ENCODE results near the gene KDM2A.
A peak's percentile ranks its signal among the peaks of the same experiment; 100 is the strongest.

KDM2A gene

DNA sequence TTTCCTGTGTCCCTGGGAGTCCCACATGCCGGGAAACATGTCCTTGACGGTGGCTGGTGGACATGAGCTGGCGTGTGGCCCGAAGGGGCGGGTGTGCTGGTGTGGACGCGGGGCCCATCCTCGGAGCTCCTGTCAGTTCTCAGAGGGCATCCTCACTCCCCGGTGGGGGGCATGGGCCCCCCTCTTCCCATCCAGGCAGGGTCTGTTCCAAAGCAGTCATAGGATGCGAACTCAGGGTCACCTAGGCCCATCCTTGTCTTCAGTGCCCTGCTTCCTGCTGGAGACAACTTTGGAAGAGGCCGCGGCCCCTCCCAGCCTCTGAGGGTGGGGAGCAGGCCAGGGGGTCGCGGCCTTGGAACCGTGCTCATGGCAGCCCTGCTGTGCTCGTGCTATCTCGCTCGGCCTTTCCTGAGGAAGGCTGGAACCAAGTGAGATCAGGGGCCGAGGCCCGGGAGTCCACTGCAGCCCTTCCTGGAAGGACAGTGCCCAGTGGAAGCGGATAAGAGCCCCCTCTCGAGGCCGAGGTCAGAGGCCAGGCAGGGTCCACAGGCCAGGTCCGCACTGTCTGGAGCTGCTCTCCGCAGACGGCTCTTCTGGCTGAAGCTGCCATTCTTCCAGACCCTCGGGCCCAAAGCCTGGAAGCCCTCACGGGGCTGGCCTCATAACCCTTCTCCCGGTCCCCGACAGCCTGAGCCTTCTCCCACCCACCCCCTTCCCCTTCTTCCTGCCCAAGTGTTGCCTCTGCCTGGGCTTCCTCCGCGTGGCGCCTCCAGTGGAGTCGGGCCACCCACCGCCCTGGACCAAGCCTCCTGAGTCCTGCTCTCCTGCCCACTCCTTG is 155.9 kb downstream of the KDM2A start:
- DNase-seq = no peak

- DNase-seq = no peak
Measured at GRCh38 chr11:67275606-67276409, 156.7 kb downstream of the KDM2A start.

- peak; percentile 70 to 77 for DNase-seq
Measured at GRCh38 chr11:67276781-67277230, 157.7 kb downstream of the KDM2A start.

- DNase-seq = peak; percentile 97 to 98
Measured at GRCh38 chr11:67277231-67277961, 158.3 kb downstream of the KDM2A start.

DNA sequence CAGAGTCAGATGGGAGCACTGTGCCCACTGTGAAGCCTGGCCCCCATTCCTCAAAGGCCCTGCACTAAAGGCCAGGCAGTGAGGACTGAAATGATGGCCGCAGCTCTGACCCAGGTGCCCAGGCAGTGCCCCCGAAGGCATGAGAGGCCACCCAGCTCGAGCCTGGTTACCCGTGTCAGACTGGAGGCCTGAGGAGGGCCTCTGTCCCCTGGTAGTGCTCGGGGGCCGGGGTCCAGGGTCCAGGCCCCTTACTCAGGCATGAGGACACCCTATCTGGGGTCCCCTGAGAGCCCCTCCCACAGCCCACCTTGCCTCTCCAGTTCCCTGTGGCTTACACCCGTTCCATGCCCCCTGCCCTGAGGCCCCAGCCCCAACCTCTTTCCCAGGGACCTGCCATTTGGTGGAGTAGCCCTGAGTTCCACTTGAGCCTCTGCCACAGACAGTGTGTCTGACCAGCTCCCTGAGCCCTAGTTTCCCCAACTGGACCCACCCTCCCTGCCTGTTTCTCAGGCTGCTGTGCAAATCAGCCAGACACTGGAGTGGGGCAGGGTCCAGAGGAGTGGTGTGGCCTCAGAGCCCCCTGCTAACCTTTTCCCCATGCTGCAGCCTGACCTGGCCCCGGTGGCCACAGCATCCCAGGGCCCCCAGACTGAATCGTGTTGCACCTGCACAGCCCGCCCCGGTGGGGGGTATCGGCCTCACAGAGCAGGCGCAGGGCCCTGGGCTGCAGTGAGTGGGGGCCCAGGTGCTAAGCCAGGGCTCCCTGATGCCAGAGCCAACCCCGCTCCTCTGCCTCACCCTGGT is 159.3 kb downstream of the KDM2A start:
- no peak for DNase-seq

DNA sequence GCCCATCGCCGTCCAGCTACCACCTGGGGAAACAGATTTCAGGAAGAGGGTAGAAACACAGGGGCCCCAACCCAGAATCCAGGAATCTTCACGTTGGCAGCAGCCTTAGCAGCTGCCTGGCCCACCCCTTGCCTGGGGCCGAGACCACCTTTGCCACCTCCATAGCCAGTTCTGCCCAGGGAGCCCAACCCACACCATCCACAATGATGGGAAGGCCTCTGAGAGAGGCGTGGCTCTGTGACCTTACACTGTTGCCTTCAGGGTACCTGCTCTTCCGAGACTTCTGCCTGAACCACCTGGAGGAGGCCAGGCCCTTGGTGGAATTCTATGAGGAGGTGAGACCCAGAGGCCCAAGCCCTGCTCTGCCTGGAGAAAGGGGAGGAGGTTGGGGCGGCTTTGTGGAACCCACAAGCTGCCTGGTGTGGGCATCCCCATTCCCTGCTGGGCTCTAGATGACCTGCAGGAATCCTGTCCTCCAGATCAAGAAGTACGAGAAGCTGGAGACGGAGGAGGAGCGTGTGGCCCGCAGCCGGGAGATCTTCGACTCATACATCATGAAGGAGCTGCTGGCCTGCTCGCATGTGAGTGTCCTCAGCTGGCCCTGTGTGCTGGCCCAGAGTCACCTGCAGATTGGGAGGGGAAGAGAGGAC is 160.0 kb downstream of the KDM2A start:
- no peak for DNase-seq

GRCh38 chr11:67279589-67280340 is 160.7 kb downstream of the KDM2A start:
- DNase-seq = no peak

GRCh38 chr11:67280341-67280787 is 161.3 kb downstream of the KDM2A start:
- peak in 1 of 2 donors; percentile 29 for DNase-seq

- DNase-seq = no peak
Measured at GRCh38 chr11:67280788-67281551, 161.9 kb downstream of the KDM2A start.

DNA sequence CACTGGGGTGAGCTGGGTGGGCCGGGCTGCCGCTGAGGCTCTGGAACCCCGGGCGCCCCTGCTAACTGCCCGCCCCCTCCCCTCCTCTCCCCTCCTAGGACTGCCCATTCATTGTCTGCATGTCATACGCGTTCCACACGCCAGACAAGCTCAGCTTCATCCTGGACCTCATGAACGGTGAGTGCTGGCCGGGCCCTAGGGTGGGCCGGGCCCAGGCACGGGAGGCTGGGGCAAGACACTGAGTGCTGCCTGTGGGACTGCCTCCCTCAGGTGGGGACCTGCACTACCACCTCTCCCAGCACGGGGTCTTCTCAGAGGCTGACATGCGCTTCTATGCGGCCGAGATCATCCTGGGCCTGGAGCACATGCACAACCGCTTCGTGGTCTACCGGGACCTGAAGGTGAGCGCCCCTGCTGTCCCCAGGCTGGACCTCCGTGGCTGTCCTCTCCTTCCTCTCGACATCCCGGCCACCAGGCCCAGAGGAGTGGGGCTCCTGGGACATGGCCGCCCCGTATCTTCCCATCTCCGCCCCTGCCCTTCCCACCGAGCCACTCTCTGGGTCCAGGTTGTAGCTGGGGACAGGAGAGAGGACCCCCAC is 162.6 kb downstream of the KDM2A start:
- DNase-seq = no peak

GRCh38 chr11:67282155-67282875 is 163.3 kb downstream of the KDM2A start:
- no peak for DNase-seq

- DNase-seq = no peak
Measured at GRCh38 chr11:67282876-67283371, 163.9 kb downstream of the KDM2A start.

GRCh38 chr11:67283481-67283963 is 164.5 kb downstream of the KDM2A start:
- peak; percentile 96 to 98 for DNase-seq

DNA sequence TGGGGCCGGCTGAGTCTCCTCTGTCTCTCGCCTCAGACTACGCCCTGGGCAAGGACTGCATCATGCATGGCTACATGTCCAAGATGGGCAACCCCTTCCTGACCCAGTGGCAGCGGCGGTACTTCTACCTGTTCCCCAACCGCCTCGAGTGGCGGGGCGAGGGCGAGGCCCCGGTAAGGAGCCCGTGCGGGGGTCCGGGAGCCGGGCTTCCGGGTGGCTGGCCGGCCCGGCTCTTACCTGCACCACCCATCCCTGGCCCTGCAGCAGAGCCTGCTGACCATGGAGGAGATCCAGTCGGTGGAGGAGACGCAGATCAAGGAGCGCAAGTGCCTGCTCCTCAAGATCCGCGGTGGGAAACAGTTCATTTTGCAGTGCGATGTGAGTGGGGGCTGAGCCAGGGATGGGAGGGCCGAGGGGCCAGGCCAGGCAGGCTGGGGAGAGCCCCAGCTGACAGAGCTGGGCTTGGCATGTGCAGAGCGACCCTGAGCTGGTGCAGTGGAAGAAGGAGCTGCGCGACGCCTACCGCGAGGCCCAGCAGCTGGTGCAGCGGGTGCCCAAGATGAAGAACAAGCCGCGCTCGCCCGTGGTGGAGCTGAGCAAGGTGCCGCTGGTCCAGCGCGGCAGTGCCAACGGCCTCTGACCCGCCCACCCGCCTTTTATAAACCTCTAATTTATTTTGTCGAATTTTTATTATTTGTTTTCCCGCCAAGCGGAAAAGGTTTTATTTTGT is 165.9 kb downstream of the KDM2A start:
- DNase-seq = no peak

- DNase-seq = peak; percentile 31 to 49
Measured at GRCh38 chr11:67285541-67286498, 166.8 kb downstream of the KDM2A start.

DNA sequence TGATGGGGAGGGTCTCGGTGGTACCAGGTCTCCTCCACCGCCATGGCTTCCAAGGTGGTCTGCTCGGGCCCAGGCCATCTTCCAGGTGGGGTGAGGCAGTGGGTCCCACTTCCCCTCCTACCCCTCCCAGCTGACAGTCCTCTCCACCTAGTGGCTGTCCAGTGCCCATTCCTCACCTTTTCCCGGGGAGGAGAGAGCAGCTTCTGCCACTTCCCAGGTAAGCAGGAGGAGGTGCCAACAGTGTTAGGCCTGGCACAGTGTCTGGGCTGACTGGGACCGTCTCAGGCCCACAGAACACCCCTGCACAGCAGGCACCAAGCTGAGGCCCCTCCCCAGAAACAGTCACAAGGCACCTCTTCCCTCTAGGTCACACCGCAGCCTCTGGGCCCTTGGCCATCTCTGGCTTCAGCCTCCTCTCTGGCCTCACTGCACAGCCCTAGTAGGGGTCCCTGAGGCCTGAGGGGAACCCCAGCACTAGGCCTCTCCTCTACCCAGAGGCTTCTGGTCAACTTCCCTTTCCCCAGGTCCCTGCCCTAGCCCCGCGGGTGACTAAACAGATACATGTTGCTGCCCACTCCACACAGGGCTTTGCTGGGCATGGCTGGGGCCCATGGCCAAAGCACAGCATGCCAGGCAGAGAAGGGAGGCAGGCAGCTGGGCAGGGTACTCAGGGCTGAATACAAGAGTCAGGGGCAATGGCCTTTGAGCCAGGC is 167.7 kb downstream of the KDM2A start:
- peak; percentile 81 to 87 for DNase-seq
